CD14-positive monocyte (primary cell): Measurements from ENCODE around the gene DCANP1. TPM values are rescaled to one million over a fixed set of nuclear protein-coding genes. Genes with fewer than 3 reads are reported as not detected.

Experiments
- DNase-seq, 3 donors: peaks; one replicate each; pipeline ENCODE4 v3.0.0-alpha.2; 2011 to 2022
- H2AFZ ChIP-seq: 2 replicates; pipeline ENCODE4 v1.6.0; 2012; ENCODE audit warnings: mild to moderate bottlenecking, low read depth, low read length, inconsistent platforms; ENCODE audit not compliant: insufficient read depth, poor library complexity, severe bottlenecking
- H3K27ac ChIP-seq, 2 donors: 1 replicate in 1 of 2; 2 replicates in 1 of 2; pipeline ENCODE4 v1.5.1; 2012 to 2013; ENCODE audit warnings: low read length in 2 of 2, control low read depth in 1 of 2, inconsistent platforms in 1 of 2, low read depth in 1 of 2, mild to moderate bottlenecking in 1 of 2
- H3K27me3 ChIP-seq, 2 donors: one replicate each; pipeline versions ENCODE4 v1.6.0 to v1.6.1; 2011 to 2013; ENCODE audit warnings: low read length in 2 of 2; ENCODE audit not compliant: control insufficient read depth in 2 of 2, insufficient read depth in 2 of 2
- H3K36me3 ChIP-seq, 2 donors: replicated peaks in 1 of 2; 1 replicate in 1 of 2; 2 replicates in 1 of 2; pipeline versions ENCODE4 v1.5.1 to v1.6.1; 2012 to 2013; ENCODE audit warnings: low read length in 2 of 2, control low read depth in 1 of 2, inconsistent platforms in 1 of 2, mild to moderate bottlenecking in 1 of 2; ENCODE audit not compliant: insufficient read depth in 2 of 2, control insufficient read depth in 1 of 2
- H3K4me1 ChIP-seq, 2 donors: 1 replicate in 1 of 2; 2 replicates in 1 of 2; pipeline versions ENCODE4 v1.5.1 to v1.6.1; 2012 to 2013; ENCODE audit warnings: low read length in 2 of 2, control low read depth in 1 of 2, inconsistent platforms in 1 of 2, mild to moderate bottlenecking in 1 of 2, moderate library complexity in 1 of 2; ENCODE audit not compliant: insufficient read depth in 2 of 2, control insufficient read depth in 1 of 2
- H3K4me2 ChIP-seq: replicated peaks from 2 replicates; pipeline ENCODE3; 2012; ENCODE audit warnings: low read length, moderate library complexity, mild to moderate bottlenecking; ENCODE audit not compliant: poor library complexity, severe bottlenecking; ENCODE audit errors: extremely low read depth
- H3K4me3 ChIP-seq, 3 experiments: fragments of 200-600 bp in 1 of 3; sonication (generic) in 1 of 3; replicated peaks in 1 of 3; 1 replicate in 2 of 3; 2 replicates in 1 of 3; pipeline ENCODE4 v1.5.1; 2011 to 2013; ENCODE audit warnings: low read length in 3 of 3, mild to moderate bottlenecking in 3 of 3, control low read depth in 2 of 3, low read depth in 2 of 3, inconsistent platforms in 1 of 3, moderate library complexity in 1 of 3
- H3K79me2 ChIP-seq: 2 replicates; pipeline ENCODE4 v1.6.0; 2012; ENCODE audit warnings: mild to moderate bottlenecking, control low read depth, inconsistent platforms, low read length, moderate library complexity; ENCODE audit not compliant: insufficient read depth
- H3K9ac ChIP-seq: 2 replicates; pipeline ENCODE4 v1.6.0; 2017; ENCODE audit warnings: low read length, mild to moderate bottlenecking; ENCODE audit not compliant: insufficient read depth, poor library complexity, severe bottlenecking
- H3K9me3 ChIP-seq, 2 donors: replicated peaks in 1 of 2; 1 replicate in 1 of 2; 2 replicates in 1 of 2; pipeline versions ENCODE4 v1.5.1 to v1.6.1; 2012 to 2013; ENCODE audit warnings: low read length in 2 of 2, control low read depth in 1 of 2; ENCODE audit not compliant: control insufficient read depth in 1 of 2, insufficient read depth in 1 of 2
- H4K20me1 ChIP-seq: 2 replicates; pipeline ENCODE4 v1.6.0; 2012; ENCODE audit warnings: mild to moderate bottlenecking, low read length, control low read depth, moderate library complexity; ENCODE audit not compliant: insufficient read depth
- H3K27ac Mint-ChIP-seq, 7 donors: one replicate each; pipeline ENCODE4 v1.8.0; 2020; ENCODE audit warnings: mild to moderate bottlenecking in 7 of 7, mixed read lengths in 7 of 7, moderate library complexity in 6 of 7, inconsistent platforms in 2 of 7
- H3K27me3 Mint-ChIP-seq, 3 donors: one replicate each; pipeline ENCODE4 v1.8.0; 2021 to 2022; ENCODE audit warnings: low read depth in 3 of 3, mild to moderate bottlenecking in 3 of 3, mixed read lengths in 3 of 3, moderate library complexity in 3 of 3, inconsistent platforms in 1 of 3
- H3K36me3 Mint-ChIP-seq, 2 donors: one replicate each; pipeline ENCODE4 v1.8.0; 2020; ENCODE audit warnings: mixed read lengths in 2 of 2, inconsistent platforms in 1 of 2, mild to moderate bottlenecking in 1 of 2
- H3K4me1 Mint-ChIP-seq: one replicate; pipeline ENCODE4 v1.8.0; 2020; ENCODE audit warnings: mild to moderate bottlenecking, mixed read lengths
- H3K4me3 Mint-ChIP-seq, 2 donors: one replicate each; pipeline ENCODE4 v1.8.0; 2020; ENCODE audit warnings: mild to moderate bottlenecking in 2 of 2, mixed read lengths in 2 of 2, moderate library complexity in 1 of 2
- H3K9me3 Mint-ChIP-seq, 7 donors: one replicate each; pipeline ENCODE4 v1.8.0; 2020 to 2022; ENCODE audit warnings: mixed read lengths in 7 of 7, mild to moderate bottlenecking in 6 of 7, moderate library complexity in 6 of 7, inconsistent platforms in 2 of 7
- WGBS: methylation state at CpG from one replicate; pipeline ENCODE4 v1.1.5; 2013; ENCODE audit warnings: missing lambda C conversion rate; ENCODE audit not compliant: insufficient coverage; 5-methylcytosine and 5-hydroxymethylcytosine counted together
- intact Hi-C, 2 donors: fragments of 100-400 bp; cut with micrococcal nuclease; formaldehyde crosslinking; loops; one replicate each; pipeline versions ENCODE4 v1.15.0 to v1.15.1; 2023
- polyA plus RNA-seq, 3 donors: library from polyadenylated mRNA; depleted of rRNA in 1 of 3; unstranded in 2 of 3; stranded (reverse) in 1 of 3; fragments of 300-500 nt in 2 of 3; fragments of >200 nt in 1 of 3; fragmentation: Illumina TruSeq in 2 of 3; gene quantifications; 1 replicate in 2 of 3; 2 replicates in 1 of 3; pipeline ENCODE4 v1.2.3, GENCODE V29; 2012 to 2021
- TF ChIP-seq, protein P1 (sequence below): fragments of 200-600 bp; IDR thresholded peaks from one replicate; pipeline ENCODE4 v1.8.0; 2022; ENCODE audit warnings: antibody characterized with exemption, mild to moderate bottlenecking

DCANP1 gene
- polyA plus RNA-seq, 3 donors = 0.14 to 0.85 (median 0.15) TPM

GRCh38 chr5:135436951-135437418 lies 10.2 kb downstream of the DCANP1 start:
- no peaks in the 10 kb centered on the region for H3K27me3 ChIP-seq
- H3K36me3 Mint-ChIP-seq = no peaks in the 10 kb centered on the region
- H3K27ac Mint-ChIP-seq = peak overlapping the region; percentile 90 to 96 (median 94)
- WGBS = 24% methylated on average over 6 of the region's 7 CpGs
- peaks cover 37% of the 10 kb centered on the region for H3K79me2 ChIP-seq
- DNase-seq = peak in 1 of 3 donors; percentile 55
- peaks cover 90% of the 10 kb centered on the region for H3K4me1 Mint-ChIP-seq
- peak overlapping the region; percentile 84 to 85 for H3K27ac ChIP-seq
- intact Hi-C loops = loop anchor here in 1 of 2 donors (5.0 kb wide), 1 partner anchor 40 kb away; the partner anchor contains the start of gene MACROH2A1
- no peaks in the 10 kb centered on the region for H3K9me3 ChIP-seq
- H4K20me1 ChIP-seq = no peaks in the 10 kb centered on the region
- TF ChIP-seq, protein P1, sequence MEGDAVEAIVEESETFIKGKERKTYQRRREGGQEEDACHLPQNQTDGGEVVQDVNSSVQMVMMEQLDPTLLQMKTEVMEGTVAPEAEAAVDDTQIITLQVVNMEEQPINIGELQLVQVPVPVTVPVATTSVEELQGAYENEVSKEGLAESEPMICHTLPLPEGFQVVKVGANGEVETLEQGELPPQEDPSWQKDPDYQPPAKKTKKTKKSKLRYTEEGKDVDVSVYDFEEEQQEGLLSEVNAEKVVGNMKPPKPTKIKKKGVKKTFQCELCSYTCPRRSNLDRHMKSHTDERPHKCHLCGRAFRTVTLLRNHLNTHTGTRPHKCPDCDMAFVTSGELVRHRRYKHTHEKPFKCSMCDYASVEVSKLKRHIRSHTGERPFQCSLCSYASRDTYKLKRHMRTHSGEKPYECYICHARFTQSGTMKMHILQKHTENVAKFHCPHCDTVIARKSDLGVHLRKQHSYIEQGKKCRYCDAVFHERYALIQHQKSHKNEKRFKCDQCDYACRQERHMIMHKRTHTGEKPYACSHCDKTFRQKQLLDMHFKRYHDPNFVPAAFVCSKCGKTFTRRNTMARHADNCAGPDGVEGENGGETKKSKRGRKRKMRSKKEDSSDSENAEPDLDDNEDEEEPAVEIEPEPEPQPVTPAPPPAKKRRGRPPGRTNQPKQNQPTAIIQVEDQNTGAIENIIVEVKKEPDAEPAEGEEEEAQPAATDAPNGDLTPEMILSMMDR = no peak
- H3K4me3 ChIP-seq = peak overlapping the region in 2 of 3 experiments; percentile 17 to 72
- peaks cover 94 to 96% of the 10 kb centered on the region in 2 donors for H3K4me1 ChIP-seq
- H3K9me3 Mint-ChIP-seq = peaks cover 0 to 2% (median 0%) of the 10 kb centered on the region in 7 donors
- H3K27me3 Mint-ChIP-seq = no peaks in the 10 kb centered on the region
- H3K4me2 ChIP-seq = peak overlapping the region; percentile 78
- H3K36me3 ChIP-seq = no peaks in the 10 kb centered on the region
- H2AFZ ChIP-seq = peak overlapping the region; percentile 82
- H3K4me3 Mint-ChIP-seq = peak overlapping the region; percentile 70 to 86
- peak overlapping the region; percentile 44 for H3K9ac ChIP-seq

- Mint-ChIP-seq H3K4me1 (peaks cover 86% of the 10 kb centered on the region), H3K27ac (peak overlapping the region in 6 of 7 donors; percentile 3 to 94 (median 44)), H3K27me3 (no peaks in the 10 kb centered on the region), H3K4me3 (no peak overlapping the region), H3K36me3 (no peaks in the 10 kb centered on the region), H3K9me3 (peaks cover 0 to 2% (median 0%) of the 10 kb centered on the region in 7 donors)
- no peaks in the 10 kb centered on the region for H4K20me1 ChIP-seq
- no peaks in the 10 kb centered on the region for H3K36me3 ChIP-seq
- DNase-seq = peak in 1 of 3 donors; percentile 3
- no peak overlapping the region for H3K4me2 ChIP-seq
- TF ChIP-seq, protein P1 = no peak
- 92% methylated on average over 7 of the region's 9 CpGs for WGBS
- H2AFZ ChIP-seq = no peak overlapping the region
- no peak overlapping the region for H3K9ac ChIP-seq
- H3K79me2 ChIP-seq = peaks cover 36% of the 10 kb centered on the region
- no peaks in the 10 kb centered on the region for H3K9me3 ChIP-seq
- peak overlapping the region; percentile 84 for H3K27ac ChIP-seq
- H3K27me3 ChIP-seq = no peaks in the 10 kb centered on the region
- peaks cover 88 to 90% of the 10 kb centered on the region in 2 donors for H3K4me1 ChIP-seq
- no peak overlapping the region for H3K4me3 ChIP-seq
- intact Hi-C loops = loop anchor here in 1 of 2 donors (5.0 kb wide), 1 partner anchor 38 kb away; the partner anchor contains the start of gene MACROH2A1
These were observed 11.4 kb downstream of the DCANP1 start for GRCh38 chr5:135435467-135436330.
